ENCODE data around the gene CRACDL. TPM values are rescaled to one million over a fixed set of nuclear protein-coding genes. Genes with fewer than 3 reads are reported as not detected.
A peak's percentile ranks its signal among the peaks of the same experiment; 100 is the strongest.

CRACDL gene
- total RNA-seq, 3 donors from 2014 or later, result 8.0 to 18.1 (median 17.8) TPM

- Histone ChIP-seq H3K4me3 (no peak overlapping the region), H3K36me3 (ENCODE audit: low read depth) (no peaks in the 10 kb centered on the region), H3K4me1 (ENCODE audit: low read depth) (peaks cover 20% of the 10 kb centered on the region), H3K9me3 (peaks cover 6% of the 10 kb centered on the region)
- TF ChIP-seq CTCF (IDR thresholded peaks at IDR 0.05), result no peak
- ATAC-seq (no peak), DNase-seq (no peak)
- intact Hi-C loops (cut with DNase I, micrococcal nuclease), result no loop called here
Observed at GRCh38 chr2:98866033-98866432, 70.0 kb downstream of the CRACDL start.

- H3K4me3 ChIP-seq, result no peak overlapping the region
- DNase-seq, result no peak
- H3K9me3 ChIP-seq, result peaks cover 27% of the 10 kb centered on the region
- peaks cover 3% of the 10 kb centered on the region for H3K4me1 ChIP-seq (ENCODE audit: low read depth)
- no peaks in the 10 kb centered on the region for H3K36me3 ChIP-seq (ENCODE audit: low read depth)
- no peak for ATAC-seq
- intact Hi-C loops (cut with DNase I, micrococcal nuclease), result no loop called here
- TF ChIP-seq CTCF (IDR thresholded peaks at IDR 0.05), result no peak
Observed at GRCh38 chr2:98861601-98862000, 74.4 kb downstream of the CRACDL start.

GRCh38 chr2:98859323-98859722 lies 76.7 kb downstream of the CRACDL start:
- no peaks in the 10 kb centered on the region for H3K36me3 ChIP-seq (ENCODE audit: low read depth)
- no peaks in the 10 kb centered on the region for H3K4me1 ChIP-seq (ENCODE audit: low read depth)
- DNase-seq (no peak), ATAC-seq (no peak)
- intact Hi-C loops (cut with DNase I, micrococcal nuclease), result no loop called here
- peaks cover 30% of the 10 kb centered on the region for H3K9me3 ChIP-seq
- no peak for TF ChIP-seq CTCF (IDR thresholded peaks at IDR 0.05)
- H3K4me3 ChIP-seq, result no peak overlapping the region

GRCh38 chr2:98857001-98857400 lies 79.0 kb downstream of the CRACDL start:
- Histone ChIP-seq H3K4me1 (ENCODE audit: low read depth) (no peaks in the 10 kb centered on the region), H3K36me3 (ENCODE audit: low read depth) (no peaks in the 10 kb centered on the region), H3K4me3 (no peak overlapping the region), H3K9me3 (peaks cover 24% of the 10 kb centered on the region)
- ATAC-seq (no peak), DNase-seq (no peak)
- intact Hi-C loops (cut with DNase I, micrococcal nuclease), result no loop called here
- no peak for TF ChIP-seq CTCF (IDR thresholded peaks at IDR 0.05)

GRCh38 chr2:98854682-98855081 lies 81.3 kb downstream of the CRACDL start:
- peak; percentile 84 for ATAC-seq

More at GRCh38 chr2:98854682-98855081, 81.3 kb downstream of the CRACDL start:
- DNase-seq, result no peak
- Histone ChIP-seq H3K4me1 (ENCODE audit: low read depth) (no peaks in the 10 kb centered on the region), H3K4me3 (no peak overlapping the region), H3K9me3 (peaks cover 16% of the 10 kb centered on the region), H3K36me3 (ENCODE audit: low read depth) (no peaks in the 10 kb centered on the region)
- TF ChIP-seq CTCF (IDR thresholded peaks at IDR 0.05), result no peak
- intact Hi-C loops (cut with DNase I, micrococcal nuclease), result no loop called here
